Uterus (tissue), 2 donors: ENCODE results near the gene HCFC1.

Source experiments
- POLR2A ChIP-seq, 2 donors: fragments of 450-650 bp; IDR thresholded peaks; one replicate each; pipeline ENCODE4 v1.6.1; 2016; ENCODE audit warnings: antibody characterized with exemption in 2 of 2, mild to moderate bottlenecking in 1 of 2, moderate library complexity in 1 of 2
- TF ChIP-seq, protein P1 (sequence below), 4 experiments: fragments of 200-600 bp in 2 of 4; fragments of 450-650 bp in 2 of 4; sonication (generic) in 2 of 4; IDR thresholded peaks; one replicate each; pipeline ENCODE4 v1.5.1; 2016 to 2019; ENCODE audit warnings: antibody characterized with exemption in 4 of 4, mild to moderate bottlenecking in 2 of 4, moderate library complexity in 1 of 4

- TF ChIP-seq, protein P1, sequence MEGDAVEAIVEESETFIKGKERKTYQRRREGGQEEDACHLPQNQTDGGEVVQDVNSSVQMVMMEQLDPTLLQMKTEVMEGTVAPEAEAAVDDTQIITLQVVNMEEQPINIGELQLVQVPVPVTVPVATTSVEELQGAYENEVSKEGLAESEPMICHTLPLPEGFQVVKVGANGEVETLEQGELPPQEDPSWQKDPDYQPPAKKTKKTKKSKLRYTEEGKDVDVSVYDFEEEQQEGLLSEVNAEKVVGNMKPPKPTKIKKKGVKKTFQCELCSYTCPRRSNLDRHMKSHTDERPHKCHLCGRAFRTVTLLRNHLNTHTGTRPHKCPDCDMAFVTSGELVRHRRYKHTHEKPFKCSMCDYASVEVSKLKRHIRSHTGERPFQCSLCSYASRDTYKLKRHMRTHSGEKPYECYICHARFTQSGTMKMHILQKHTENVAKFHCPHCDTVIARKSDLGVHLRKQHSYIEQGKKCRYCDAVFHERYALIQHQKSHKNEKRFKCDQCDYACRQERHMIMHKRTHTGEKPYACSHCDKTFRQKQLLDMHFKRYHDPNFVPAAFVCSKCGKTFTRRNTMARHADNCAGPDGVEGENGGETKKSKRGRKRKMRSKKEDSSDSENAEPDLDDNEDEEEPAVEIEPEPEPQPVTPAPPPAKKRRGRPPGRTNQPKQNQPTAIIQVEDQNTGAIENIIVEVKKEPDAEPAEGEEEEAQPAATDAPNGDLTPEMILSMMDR (IDR thresholded peaks at IDR 0.05), result no peak
- no peak for TF ChIP-seq POLR2A (IDR thresholded peaks at IDR 0.05)
These were observed 32.7 kb upstream of the HCFC1 start for GRCh38 chrX:154004315-154004714.
